KOPT-K1 (cell line): ENCODE measurements around the gene LPCAT4.

Experiments
- H3K27ac ChIP-seq: fragments of 200-600 bp; sonication (generic); 2 replicates; pipeline ENCODE4 v1.5.1; 2016; ENCODE audit warnings: antibody characterized with exemption, mild to moderate bottlenecking, low read depth, low read length; ENCODE audit not compliant: poor library complexity, severe bottlenecking
- H3K36me3 ChIP-seq: fragments of 200-600 bp; sonication (generic); 2 replicates; pipeline ENCODE4 v1.5.1; 2017; ENCODE audit warnings: antibody characterized with exemption, mild to moderate bottlenecking, low read length, moderate library complexity; ENCODE audit not compliant: insufficient read depth
- H3K9me3 ChIP-seq: fragments of 200-600 bp; sonication (generic); 2 replicates; pipeline ENCODE4 v1.5.1; 2017; ENCODE audit warnings: antibody characterized with exemption, low read length, mild to moderate bottlenecking; ENCODE audit not compliant: insufficient read depth, poor library complexity, severe bottlenecking

Gene LPCAT4

GRCh38 chr15:34335176-34336032 lies 31.6 kb downstream of the LPCAT4 start:
- Histone ChIP-seq H3K36me3 (peaks cover 21% of the 10 kb centered on the region), H3K27ac (peak overlapping the region; percentile 95), H3K9me3 (no peaks in the 10 kb centered on the region)

GRCh38 chr15:34334672-34335071 lies 32.3 kb downstream of the LPCAT4 start:
- H3K9me3 ChIP-seq, result no peaks in the 10 kb centered on the region
- peak overlapping the region; percentile 95 for H3K27ac ChIP-seq
- H3K36me3 ChIP-seq, result peaks cover 14% of the 10 kb centered on the region

DNA sequence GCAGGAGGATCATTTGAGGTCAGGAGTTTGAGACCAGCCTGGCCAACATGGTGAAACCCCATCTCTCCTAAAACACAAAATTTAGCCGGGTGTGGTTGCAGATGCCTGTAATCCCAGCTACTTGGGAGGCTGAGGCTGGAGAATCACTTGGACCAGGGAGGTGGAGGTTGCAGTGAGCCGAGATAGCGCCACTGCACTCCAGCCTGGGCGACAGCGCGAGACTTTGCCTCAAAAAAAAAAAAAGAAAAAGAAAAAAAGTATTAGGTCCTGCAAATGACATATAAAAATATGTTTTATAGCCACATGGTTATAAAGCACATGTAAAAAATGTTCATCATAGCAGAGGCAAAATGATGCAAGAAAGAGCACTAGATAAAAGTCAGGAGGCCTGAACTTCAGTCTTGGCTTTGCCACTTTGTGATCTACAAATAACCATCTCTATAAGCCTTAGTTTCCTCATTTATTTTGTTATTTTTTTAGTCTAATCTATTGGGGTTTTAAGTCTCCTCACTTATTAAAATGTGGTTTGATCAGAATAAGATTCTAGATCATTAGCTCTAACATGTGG lies 34.4 kb downstream of the LPCAT4 start:
- Histone ChIP-seq H3K36me3 (no peaks in the 10 kb centered on the region), H3K9me3 (no peaks in the 10 kb centered on the region), H3K27ac (peak overlapping the region; percentile 95)

- peak overlapping the region; percentile 95 for H3K27ac ChIP-seq
- no peaks in the 10 kb centered on the region for H3K36me3 ChIP-seq
These were observed 35.2 kb downstream of the LPCAT4 start for GRCh38 chr15:34331809-34332208.

GRCh38 chr15:34330279-34330678 lies 36.7 kb downstream of the LPCAT4 start:
- no peaks in the 10 kb centered on the region for H3K9me3 ChIP-seq
- peak overlapping the region; percentile 95 for H3K27ac ChIP-seq
- no peaks in the 10 kb centered on the region for H3K36me3 ChIP-seq

More at GRCh38 chr15:34331809-34332208, 35.2 kb downstream of the LPCAT4 start:
- no peaks in the 10 kb centered on the region for H3K9me3 ChIP-seq

- no peaks in the 10 kb centered on the region for H3K36me3 ChIP-seq
- no peaks in the 10 kb centered on the region for H3K9me3 ChIP-seq
- H3K27ac ChIP-seq, result peak overlapping the region; percentile 95
These were observed 38.0 kb downstream of the LPCAT4 start for GRCh38 chr15:34329006-34329405.

DNA sequence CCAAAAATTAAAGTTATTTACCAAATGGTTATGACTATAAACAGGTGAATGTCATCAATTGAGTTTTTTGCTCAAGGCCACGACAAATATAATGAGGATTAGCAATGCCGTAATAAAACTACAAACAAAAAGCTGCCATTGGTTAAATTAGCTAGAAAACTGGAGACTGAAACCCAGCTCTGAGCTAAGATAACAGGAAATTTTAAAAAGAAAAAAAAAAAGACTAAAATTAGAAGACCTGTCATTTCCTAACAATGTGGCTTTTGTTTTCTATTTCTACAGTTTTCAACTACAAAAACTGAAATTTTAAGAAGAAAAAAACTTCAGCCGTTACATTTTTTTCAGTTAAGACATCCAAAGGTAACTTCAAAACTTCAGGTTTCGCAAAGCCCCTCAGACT lies 39.1 kb downstream of the LPCAT4 start:
- H3K9me3 ChIP-seq, result no peaks in the 10 kb centered on the region
- H3K36me3 ChIP-seq, result no peaks in the 10 kb centered on the region
- peak overlapping the region; percentile 95 for H3K27ac ChIP-seq

DNA sequence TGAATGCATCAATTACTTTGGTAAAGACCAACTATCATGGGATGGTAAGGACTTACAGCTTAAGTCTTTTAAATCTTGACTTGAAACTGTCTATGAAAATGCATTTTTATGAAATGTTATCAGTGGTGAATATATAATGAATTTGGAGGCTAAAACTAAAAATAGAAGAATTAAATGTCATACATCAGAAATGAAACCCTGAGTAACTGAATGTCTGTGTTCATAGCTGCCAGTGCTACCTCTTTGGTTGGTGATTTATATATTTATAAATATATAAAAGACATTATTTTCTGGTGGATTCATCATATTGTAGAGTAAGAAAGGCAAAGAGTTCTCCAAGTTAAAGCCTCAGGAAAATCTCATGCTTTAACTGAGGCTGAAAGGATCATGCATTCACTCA lies 41.6 kb downstream of the LPCAT4 start:
- H3K27ac ChIP-seq, result no peak overlapping the region
- H3K36me3 ChIP-seq, result no peaks in the 10 kb centered on the region
- no peaks in the 10 kb centered on the region for H3K9me3 ChIP-seq

DNA sequence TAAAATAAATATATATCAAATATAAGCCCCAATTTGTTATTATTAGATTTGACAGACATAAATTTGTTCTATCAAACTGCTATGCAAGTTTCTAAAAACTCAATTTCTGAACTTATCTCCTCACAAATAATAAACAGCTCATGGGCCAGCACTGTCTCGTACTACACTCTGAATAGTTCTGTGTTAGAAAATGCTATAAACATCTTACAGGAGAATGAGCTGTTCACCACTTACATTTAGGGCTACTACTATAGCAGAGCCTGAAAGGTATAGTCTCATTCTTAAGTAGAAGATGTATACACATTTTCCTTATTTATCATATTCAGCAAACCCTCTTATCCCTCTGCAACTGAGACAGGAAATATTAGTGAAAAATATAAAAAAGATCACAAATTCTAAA lies 42.1 kb downstream of the LPCAT4 start:
- no peak overlapping the region for H3K27ac ChIP-seq
- no peaks in the 10 kb centered on the region for H3K36me3 ChIP-seq
- H3K9me3 ChIP-seq, result no peaks in the 10 kb centered on the region

- no peaks in the 10 kb centered on the region for H3K36me3 ChIP-seq
- no peaks in the 10 kb centered on the region for H3K9me3 ChIP-seq
- H3K27ac ChIP-seq, result no peak overlapping the region
These were observed 43.8 kb downstream of the LPCAT4 start for GRCh38 chr15:34323217-34323616.

- Histone ChIP-seq H3K9me3 (no peaks in the 10 kb centered on the region), H3K36me3 (peaks cover 10% of the 10 kb centered on the region), H3K27ac (peak overlapping the region; percentile 68)
These were observed 48.5 kb downstream of the LPCAT4 start for GRCh38 chr15:34318277-34319079.

- Histone ChIP-seq H3K9me3 (no peaks in the 10 kb centered on the region), H3K36me3 (peaks cover 18% of the 10 kb centered on the region), H3K27ac (peak overlapping the region; percentile 29)
These were observed 52.2 kb downstream of the LPCAT4 start for GRCh38 chr15:34314491-34315490.

GRCh38 chr15:34311563-34311962 lies 55.4 kb downstream of the LPCAT4 start:
- Histone ChIP-seq H3K9me3 (no peaks in the 10 kb centered on the region), H3K27ac (no peak overlapping the region), H3K36me3 (peaks cover 18% of the 10 kb centered on the region)
